A673 (cell line): ENCODE results near the gene AFAP1. TPM values are rescaled to one million over a fixed set of nuclear protein-coding genes. Genes with fewer than 3 reads are reported as not detected.

Experiments used
- BruUV-seq: library from RNA; stranded (reverse); fragments of 400-500 nt; replicated peaks from 2 replicates; lab custom pipeline; 2021; lab: Mats Ljungman, UMichigan
- CTCF ChIA-PET: fragments of 300-600 bp; sonication (Branson Sonifier 250); formaldehyde crosslinking; loops from one replicate; lab custom pipeline; 2022; ENCODE audit warnings: antibody characterized with exemption; lab: Charles Lee
- POLR2A ChIA-PET: fragments of 300-600 bp; sonication (Branson Sonifier 250); formaldehyde crosslinking; loops from one replicate; lab custom pipeline; 2022; ENCODE audit warnings: antibody characterized with exemption; ENCODE audit not compliant: low non-redundant PET; lab: Charles Lee
- DNase-seq: peaks from one replicate; pipeline ENCODE4 v3.0.0-alpha.2; 2015; ENCODE audit warnings: low spot score
- H3K27ac ChIP-seq: fragments of 200-600 bp; sonication (generic); 2 replicates; pipeline ENCODE4 v1.5.1; 2016; ENCODE audit warnings: mixed run types, low read depth, mild to moderate bottlenecking, mixed read lengths, antibody characterized with exemption, low read length; ENCODE audit not compliant: poor library complexity, severe bottlenecking
- H3K27me3 ChIP-seq: fragments of 200-600 bp; sonication (generic); replicated peaks from 2 replicates; pipeline ENCODE4 v1.6.1; 2017; ENCODE audit warnings: mixed run types, low read depth, mild to moderate bottlenecking, mixed read lengths, antibody characterized with exemption, low read length; ENCODE audit not compliant: insufficient read depth, poor library complexity
- H3K36me3 ChIP-seq: fragments of 200-600 bp; sonication (generic); 2 replicates; pipeline ENCODE4 v1.6.1; 2016; ENCODE audit warnings: mixed run types, mild to moderate bottlenecking, mixed read lengths, antibody characterized with exemption, low read length; ENCODE audit not compliant: insufficient read depth, poor library complexity, severe bottlenecking
- H3K4me1 ChIP-seq: fragments of 200-600 bp; sonication (generic); 2 replicates; pipeline ENCODE4 v1.6.1; 2017; ENCODE audit warnings: mixed run types, mild to moderate bottlenecking, mixed read lengths, antibody characterized with exemption, low read length; ENCODE audit not compliant: insufficient read depth, poor library complexity, severe bottlenecking
- H3K4me3 ChIP-seq: fragments of 200-600 bp; sonication (generic); 2 replicates; pipeline ENCODE4 v1.5.1; 2016; ENCODE audit warnings: low read depth, mixed run types, mild to moderate bottlenecking, mixed read lengths, low read length; ENCODE audit not compliant: poor library complexity, severe bottlenecking
- H3K9me3 ChIP-seq: fragments of 200-600 bp; sonication (generic); 2 replicates; pipeline ENCODE4 v1.6.1; 2016; ENCODE audit warnings: mixed run types, low read depth, mild to moderate bottlenecking, mixed read lengths, antibody characterized with exemption, low read length; ENCODE audit not compliant: poor library complexity, severe bottlenecking
- CTCF ChIP-seq: fragments of 300-800, 200-600 bp; sonication (generic); conservative IDR thresholded peaks from 2 replicates; pipeline ENCODE4 v1.5.1; 2017; ENCODE audit warnings: low read depth, mild to moderate bottlenecking, antibody characterized with exemption, low read length, moderate library complexity, mixed read lengths
- EZH2 ChIP-seq: fragments of 200-600 bp; sonication (generic); IDR thresholded peaks from 2 replicates; pipeline ENCODE4 v1.6.1; 2017; ENCODE audit warnings: borderline replicate concordance, low read depth, mild to moderate bottlenecking, mixed read lengths, antibody characterized with exemption, low read length; ENCODE audit not compliant: poor library complexity, severe bottlenecking
- intact Hi-C: fragments of 100-400 bp; cut with micrococcal nuclease; formaldehyde crosslinking; loops from one replicate; pipeline ENCODE4 v1.10.0; 2022; ENCODE audit not compliant: unreplicated experiment
- total RNA-seq: library from RNA; stranded (reverse); gene quantifications from 2 replicates; pipeline ENCODE4 v1.2.3, GENCODE V29; 2021

The AFAP1 gene
- total RNA-seq, 1 experiment from 2014 or later = 42.6 TPM

- ChIA-PET POLR2A (no interaction called here), CTCF (no interaction called here)
- Histone ChIP-seq H3K27me3 (no peaks in the 10 kb centered on the region), H3K4me1 (peaks cover 36% of the 10 kb centered on the region), H3K27ac (peak overlapping the region; percentile 74), H3K9me3 (no peaks in the 10 kb centered on the region), H3K4me3 (no peak overlapping the region), H3K36me3 (peaks cover 9% of the 10 kb centered on the region)
- no TSS peak for BruUV-seq
- TF ChIP-seq EZH2 (no peak), CTCF (no peak)
- DNase-seq = no peak
- intact Hi-C loops = loop anchor here (5.0 kb wide), 1 partner anchor 227 kb away; no protein-coding TSS in a partner anchor
These were observed 179.4 kb downstream of the AFAP1 start for GRCh38 chr4:7760228-7760627.

- POLR2A ChIA-PET = no interaction called here
- Histone ChIP-seq H3K4me3 (peak overlapping the region; percentile 23), H3K36me3 (peaks cover 9% of the 10 kb centered on the region), H3K27ac (peak overlapping the region; percentile 74), H3K9me3 (no peaks in the 10 kb centered on the region), H3K27me3 (no peaks in the 10 kb centered on the region), H3K4me1 (peaks cover 36% of the 10 kb centered on the region)
- no peak for DNase-seq
- intact Hi-C loops = loop anchor here (5.0 kb wide), 1 partner anchor 228 kb away; no protein-coding TSS in a partner anchor
- CTCF ChIA-PET = no interaction called here
- no TSS peak for BruUV-seq
- TF ChIP-seq EZH2 (no peak), CTCF (no peak)
These were observed 180.0 kb downstream of the AFAP1 start for GRCh38 chr4:7759635-7760034.

GRCh38 chr4:7759216-7759615 is 180.4 kb downstream of the AFAP1 start:
- no TSS peak for BruUV-seq
- Histone ChIP-seq H3K27ac (peak overlapping the region; percentile 74), H3K9me3 (no peaks in the 10 kb centered on the region), H3K4me1 (peaks cover 36% of the 10 kb centered on the region), H3K36me3 (peaks cover 9% of the 10 kb centered on the region), H3K27me3 (no peaks in the 10 kb centered on the region), H3K4me3 (peak overlapping the region; percentile 23)
- DNase-seq = peak; percentile 80
- intact Hi-C loops = no loop called here
- ChIA-PET POLR2A (no interaction called here), CTCF (no interaction called here)
- TF ChIP-seq CTCF (no peak), EZH2 (no peak)
